Prostate gland (tissue), 2 donors: ENCODE results near the gene COL4A5.

ENCODE experiments used
- POLR2AphosphoS5 ChIP-seq: sonication (generic); formaldehyde crosslinking; IDR thresholded peaks from one replicate; pipeline ENCODE4 v1.6.1; 2017; ENCODE audit warnings: antibody characterized with exemption
- TF ChIP-seq, protein P1 (sequence below), 4 experiments: fragments of 200-600 bp in 2 of 4; fragments of 450-650 bp in 2 of 4; sonication (generic) in 2 of 4; IDR thresholded peaks; 1 replicate in 3 of 4; 2 replicates in 1 of 4; pipeline ENCODE4 v1.5.1; 2016 to 2019; ENCODE audit warnings: antibody characterized with exemption in 4 of 4, mild to moderate bottlenecking in 2 of 4, moderate library complexity in 2 of 4

DNA sequence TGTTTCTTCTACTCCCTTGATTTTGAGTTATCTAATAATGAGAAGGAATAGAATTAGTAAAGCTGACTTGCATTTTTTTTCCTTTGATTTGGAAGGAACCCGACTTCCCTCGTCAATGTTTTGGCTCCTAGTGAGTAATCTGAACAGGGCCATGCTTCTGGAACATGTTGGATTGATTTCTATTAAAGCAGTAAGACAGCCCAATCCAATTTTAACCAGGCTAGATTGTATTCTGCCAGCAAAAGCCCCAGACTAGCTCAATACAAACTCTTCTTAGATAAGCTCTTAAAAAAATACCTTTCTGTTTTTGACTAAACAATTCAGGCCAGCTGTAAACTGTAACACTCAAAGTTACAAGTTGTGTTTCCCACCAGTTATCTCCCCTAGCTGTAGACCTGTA, 170.5 kb downstream of the COL4A5 start:
- TF ChIP-seq, protein P1, sequence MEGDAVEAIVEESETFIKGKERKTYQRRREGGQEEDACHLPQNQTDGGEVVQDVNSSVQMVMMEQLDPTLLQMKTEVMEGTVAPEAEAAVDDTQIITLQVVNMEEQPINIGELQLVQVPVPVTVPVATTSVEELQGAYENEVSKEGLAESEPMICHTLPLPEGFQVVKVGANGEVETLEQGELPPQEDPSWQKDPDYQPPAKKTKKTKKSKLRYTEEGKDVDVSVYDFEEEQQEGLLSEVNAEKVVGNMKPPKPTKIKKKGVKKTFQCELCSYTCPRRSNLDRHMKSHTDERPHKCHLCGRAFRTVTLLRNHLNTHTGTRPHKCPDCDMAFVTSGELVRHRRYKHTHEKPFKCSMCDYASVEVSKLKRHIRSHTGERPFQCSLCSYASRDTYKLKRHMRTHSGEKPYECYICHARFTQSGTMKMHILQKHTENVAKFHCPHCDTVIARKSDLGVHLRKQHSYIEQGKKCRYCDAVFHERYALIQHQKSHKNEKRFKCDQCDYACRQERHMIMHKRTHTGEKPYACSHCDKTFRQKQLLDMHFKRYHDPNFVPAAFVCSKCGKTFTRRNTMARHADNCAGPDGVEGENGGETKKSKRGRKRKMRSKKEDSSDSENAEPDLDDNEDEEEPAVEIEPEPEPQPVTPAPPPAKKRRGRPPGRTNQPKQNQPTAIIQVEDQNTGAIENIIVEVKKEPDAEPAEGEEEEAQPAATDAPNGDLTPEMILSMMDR (IDR thresholded peaks at IDR 0.05) = no peak
- TF ChIP-seq POLR2AphosphoS5 = no peak
